Neural cell (in vitro differentiated cells): ENCODE results near the gene PRR14. TPM values are rescaled to one million over a fixed set of nuclear protein-coding genes. Genes with fewer than 3 reads are reported as not detected.

Experiments
- H2AFZ ChIP-seq: fragments of 200-600, 300-800 bp; sonication (generic), shearing (Covaris generic); 2 replicates; pipeline ENCODE4 v1.6.0; 2014; ENCODE audit warnings: low read depth, mild to moderate bottlenecking, antibody characterized with exemption, low read length, moderate library complexity
- H3F3A ChIP-seq: fragments of 200-600 bp; shearing (Covaris generic); 2 replicates; pipeline ENCODE4 v1.6.1; 2016; ENCODE audit warnings: mild to moderate bottlenecking, moderate library complexity, mixed read lengths, antibody characterized with exemption, low read length; ENCODE audit not compliant: insufficient read depth, poor library complexity, severe bottlenecking
- H3K27ac ChIP-seq: fragments of 200-600, 300-800 bp; sonication (generic), shearing (Covaris generic); 2 replicates; pipeline ENCODE4 v1.5.1; 2014; ENCODE audit warnings: mild to moderate bottlenecking, low read length, moderate library complexity
- H3K27me3 ChIP-seq: fragments of 300-800, 200-600 bp; sonication (generic), shearing (Covaris generic); 2 replicates; pipeline ENCODE4 v1.6.0; 2014; ENCODE audit warnings: mild to moderate bottlenecking, low read depth, low read length, moderate library complexity; ENCODE audit not compliant: insufficient read depth
- H3K36me3 ChIP-seq: fragments of 300-800, 200-600 bp; sonication (generic), shearing (Covaris generic); 2 replicates; pipeline ENCODE4 v1.5.1; 2014; ENCODE audit warnings: mild to moderate bottlenecking, antibody characterized with exemption, low read length, moderate library complexity; ENCODE audit not compliant: insufficient read depth
- H3K4me2 ChIP-seq: fragments of 300-800, 200-600 bp; sonication (generic), shearing (Covaris generic); 2 replicates; pipeline ENCODE4 v1.6.0; 2014; ENCODE audit warnings: mild to moderate bottlenecking, low read length
- H3K4me3 ChIP-seq: fragments of 300-800, 200-600 bp; sonication (generic), shearing (Covaris generic); 2 replicates; pipeline ENCODE4 v1.5.1; 2014; ENCODE audit warnings: mild to moderate bottlenecking, low read length, moderate library complexity
- H3K79me2 ChIP-seq: fragments of 200-600 bp; shearing (Covaris generic); replicated peaks from 2 replicates; pipeline ENCODE4 v1.6.0; 2014; ENCODE audit warnings: mild to moderate bottlenecking, low read length, moderate library complexity; ENCODE audit not compliant: insufficient read depth
- H3K9ac ChIP-seq: fragments of 300-800, 200-600 bp; sonication (generic), shearing (Covaris generic); 2 replicates; pipeline ENCODE4 v1.6.1; 2016; ENCODE audit warnings: mild to moderate bottlenecking, low read length, mixed read lengths
- H3K9me2 ChIP-seq: fragments of 200-600 bp; shearing (Covaris generic); 2 replicates; pipeline ENCODE4 v1.6.1; 2016; ENCODE audit warnings: mild to moderate bottlenecking, low read length, mixed read lengths; ENCODE audit not compliant: insufficient read depth
- H3K9me3 ChIP-seq: fragments of 200-600, 300-800 bp; sonication (generic), shearing (Covaris generic); 2 replicates; pipeline ENCODE4 v1.6.1; 2016; ENCODE audit warnings: mild to moderate bottlenecking, mixed run types, low read length, moderate library complexity, mixed read lengths
- H4K20me1 ChIP-seq: fragments of 200-600 bp; shearing (Covaris generic); 2 replicates; pipeline ENCODE4 v1.6.1; 2016; ENCODE audit warnings: mild to moderate bottlenecking, mixed run types; ENCODE audit not compliant: insufficient read depth
- EP300 ChIP-seq: fragments of 450-650 bp; conservative IDR thresholded peaks from 2 replicates; pipeline ENCODE4 v1.6.1; 2014; ENCODE audit warnings: antibody characterized with exemption, mild to moderate bottlenecking, moderate library complexity; ENCODE audit not compliant: poor library complexity, severe bottlenecking
- EZH2 ChIP-seq: fragments of 200-600, 300-800 bp; shearing (Covaris generic), sonication (generic); IDR thresholded peaks from 2 replicates; pipeline ENCODE4 v1.6.1; 2014; ENCODE audit warnings: antibody characterized with exemption, low read length, borderline replicate concordance, mild to moderate bottlenecking; ENCODE audit not compliant: insufficient read depth, poor library complexity, severe bottlenecking
- MXI1 ChIP-seq: fragments of 450-650 bp; conservative IDR thresholded peaks from 2 replicates; pipeline ENCODE4 v1.6.1; 2014; ENCODE audit warnings: antibody characterized with exemption, mild to moderate bottlenecking; ENCODE audit not compliant: poor library complexity, severe bottlenecking
- POLR2AphosphoS5 ChIP-seq: IDR thresholded peaks from 2 replicates; pipeline ENCODE4 v1.6.1; 2012
- RAD21 ChIP-seq: fragments of 450-650 bp; conservative IDR thresholded peaks from 2 replicates; pipeline ENCODE4 v1.6.1; 2014; ENCODE audit warnings: antibody characterized with exemption, mild to moderate bottlenecking, moderate library complexity
- SMC3 ChIP-seq: fragments of 450-650 bp; conservative IDR thresholded peaks from 2 replicates; pipeline ENCODE4 v1.6.1; 2014; ENCODE audit warnings: antibody characterized with exemption, mild to moderate bottlenecking, moderate library complexity; ENCODE audit not compliant: poor library complexity
- TAF1 ChIP-seq: IDR thresholded peaks from 2 replicates; pipeline ENCODE4 v1.6.1; 2012; ENCODE audit warnings: low read depth
- polyA plus RNA-seq: library from polyadenylated mRNA; depleted of rRNA; stranded (reverse); fragments of >200 nt; gene quantifications from 2 replicates; pipeline ENCODE4 v1.2.3, GENCODE V29; 2014
- TF ChIP-seq, protein P1 (sequence below): fragments of 450-650 bp; IDR thresholded peaks from 2 replicates; pipeline ENCODE4 v1.5.1; 2014; ENCODE audit warnings: antibody characterized with exemption, mild to moderate bottlenecking, moderate library complexity; ENCODE audit not compliant: poor library complexity, severe bottlenecking
- TF ChIP-seq, protein P2 (sequence below): IDR thresholded peaks from 2 replicates; pipeline ENCODE4 v1.6.1; 2012; ENCODE audit warnings: borderline replicate concordance

Gene PRR14
- polyA plus RNA-seq, 1 donor from 2014 or later, result 23.3 TPM

DNA sequence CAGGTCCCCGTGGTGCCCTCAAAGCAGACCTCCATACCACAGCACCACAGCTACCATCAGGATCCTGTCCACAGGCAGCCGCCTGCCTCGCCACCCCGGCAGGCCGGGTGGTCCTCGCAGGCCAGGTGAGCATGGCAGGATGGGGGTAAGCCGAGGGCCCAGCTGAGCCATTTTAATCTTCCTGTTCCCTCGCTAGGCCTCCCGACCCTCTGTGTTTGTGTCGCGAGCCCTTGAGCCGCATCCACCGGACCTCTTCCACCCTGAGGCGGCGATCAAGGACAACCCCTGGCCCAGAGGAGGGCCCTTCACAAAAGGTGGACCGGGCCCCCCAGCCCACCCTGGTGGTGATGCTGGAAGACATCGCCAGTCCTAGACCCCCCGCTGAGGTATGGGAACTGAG lies 2.0 kb downstream of the PRR14 start:
- H3K36me3 ChIP-seq, result no peaks in the 10 kb centered on the region
- H3K9ac ChIP-seq, result no peak overlapping the region
- no peak overlapping the region for H2AFZ ChIP-seq
- peaks cover 15% of the 10 kb centered on the region for H3K79me2 ChIP-seq
- no peaks in the 10 kb centered on the region for H4K20me1 ChIP-seq
- no peak overlapping the region for H3K27ac ChIP-seq
- H3K4me2 ChIP-seq, result peak overlapping the region; percentile 67
- TF ChIP-seq, protein P1, sequence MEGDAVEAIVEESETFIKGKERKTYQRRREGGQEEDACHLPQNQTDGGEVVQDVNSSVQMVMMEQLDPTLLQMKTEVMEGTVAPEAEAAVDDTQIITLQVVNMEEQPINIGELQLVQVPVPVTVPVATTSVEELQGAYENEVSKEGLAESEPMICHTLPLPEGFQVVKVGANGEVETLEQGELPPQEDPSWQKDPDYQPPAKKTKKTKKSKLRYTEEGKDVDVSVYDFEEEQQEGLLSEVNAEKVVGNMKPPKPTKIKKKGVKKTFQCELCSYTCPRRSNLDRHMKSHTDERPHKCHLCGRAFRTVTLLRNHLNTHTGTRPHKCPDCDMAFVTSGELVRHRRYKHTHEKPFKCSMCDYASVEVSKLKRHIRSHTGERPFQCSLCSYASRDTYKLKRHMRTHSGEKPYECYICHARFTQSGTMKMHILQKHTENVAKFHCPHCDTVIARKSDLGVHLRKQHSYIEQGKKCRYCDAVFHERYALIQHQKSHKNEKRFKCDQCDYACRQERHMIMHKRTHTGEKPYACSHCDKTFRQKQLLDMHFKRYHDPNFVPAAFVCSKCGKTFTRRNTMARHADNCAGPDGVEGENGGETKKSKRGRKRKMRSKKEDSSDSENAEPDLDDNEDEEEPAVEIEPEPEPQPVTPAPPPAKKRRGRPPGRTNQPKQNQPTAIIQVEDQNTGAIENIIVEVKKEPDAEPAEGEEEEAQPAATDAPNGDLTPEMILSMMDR, result no peak
- TF ChIP-seq, protein P2, sequence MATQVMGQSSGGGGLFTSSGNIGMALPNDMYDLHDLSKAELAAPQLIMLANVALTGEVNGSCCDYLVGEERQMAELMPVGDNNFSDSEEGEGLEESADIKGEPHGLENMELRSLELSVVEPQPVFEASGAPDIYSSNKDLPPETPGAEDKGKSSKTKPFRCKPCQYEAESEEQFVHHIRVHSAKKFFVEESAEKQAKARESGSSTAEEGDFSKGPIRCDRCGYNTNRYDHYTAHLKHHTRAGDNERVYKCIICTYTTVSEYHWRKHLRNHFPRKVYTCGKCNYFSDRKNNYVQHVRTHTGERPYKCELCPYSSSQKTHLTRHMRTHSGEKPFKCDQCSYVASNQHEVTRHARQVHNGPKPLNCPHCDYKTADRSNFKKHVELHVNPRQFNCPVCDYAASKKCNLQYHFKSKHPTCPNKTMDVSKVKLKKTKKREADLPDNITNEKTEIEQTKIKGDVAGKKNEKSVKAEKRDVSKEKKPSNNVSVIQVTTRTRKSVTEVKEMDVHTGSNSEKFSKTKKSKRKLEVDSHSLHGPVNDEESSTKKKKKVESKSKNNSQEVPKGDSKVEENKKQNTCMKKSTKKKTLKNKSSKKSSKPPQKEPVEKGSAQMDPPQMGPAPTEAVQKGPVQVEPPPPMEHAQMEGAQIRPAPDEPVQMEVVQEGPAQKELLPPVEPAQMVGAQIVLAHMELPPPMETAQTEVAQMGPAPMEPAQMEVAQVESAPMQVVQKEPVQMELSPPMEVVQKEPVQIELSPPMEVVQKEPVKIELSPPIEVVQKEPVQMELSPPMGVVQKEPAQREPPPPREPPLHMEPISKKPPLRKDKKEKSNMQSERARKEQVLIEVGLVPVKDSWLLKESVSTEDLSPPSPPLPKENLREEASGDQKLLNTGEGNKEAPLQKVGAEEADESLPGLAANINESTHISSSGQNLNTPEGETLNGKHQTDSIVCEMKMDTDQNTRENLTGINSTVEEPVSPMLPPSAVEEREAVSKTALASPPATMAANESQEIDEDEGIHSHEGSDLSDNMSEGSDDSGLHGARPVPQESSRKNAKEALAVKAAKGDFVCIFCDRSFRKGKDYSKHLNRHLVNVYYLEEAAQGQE, result no peak
- TF ChIP-seq MXI1 (no peak), POLR2AphosphoS5 (no peak), EZH2 (no peak), EP300 (no peak), TAF1 (no peak), SMC3 (no peak), RAD21 (no peak)
- peak overlapping the region; percentile 96 for H3K4me3 ChIP-seq
- H3K9me3 ChIP-seq, result no peaks in the 10 kb centered on the region
- no peaks in the 10 kb centered on the region for H3K27me3 ChIP-seq
- H3F3A ChIP-seq, result peaks cover 6% of the 10 kb centered on the region
- no peaks in the 10 kb centered on the region for H3K9me2 ChIP-seq

DNA sequence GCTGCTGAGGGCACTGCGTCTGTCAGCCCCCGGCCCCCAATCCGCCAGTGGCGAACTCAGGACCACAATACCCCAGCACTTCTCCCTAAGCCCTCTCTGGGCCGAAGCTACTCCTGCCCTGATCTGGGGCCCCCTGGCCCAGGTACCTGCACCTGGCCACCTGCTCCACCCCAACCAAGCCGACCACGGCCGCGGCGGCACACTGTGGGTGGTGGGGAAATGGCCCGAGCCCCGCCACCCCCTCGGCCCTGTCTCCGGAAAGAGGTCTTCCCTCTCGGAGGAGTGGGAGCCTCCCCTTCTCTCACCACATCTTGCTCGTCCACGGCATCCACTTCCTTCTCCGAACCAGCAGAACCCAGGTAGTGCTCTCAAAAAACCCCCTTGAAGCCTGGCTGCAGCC lies 4.1 kb downstream of the PRR14 start:
- Histone ChIP-seq H3K9me3 (no peaks in the 10 kb centered on the region), H2AFZ (no peak overlapping the region), H3K9ac (no peak overlapping the region), H3K36me3 (no peaks in the 10 kb centered on the region), H3K79me2 (peaks cover 18% of the 10 kb centered on the region), H4K20me1 (no peaks in the 10 kb centered on the region), H3K9me2 (no peaks in the 10 kb centered on the region), H3K27me3 (no peaks in the 10 kb centered on the region), H3F3A (peaks cover 6% of the 10 kb centered on the region), H3K27ac (no peak overlapping the region), H3K4me2 (no peak overlapping the region), H3K4me3 (no peak overlapping the region)
- TF ChIP-seq, protein P1, result no peak
- TF ChIP-seq, protein P2, result no peak
- TF ChIP-seq EP300 (no peak), POLR2AphosphoS5 (no peak)
